ENCODE measurements around the gene MLYCD.

The MLYCD gene

GRCh38 chr16:83898463-83899271, at the start of gene MLYCD:
Gene MLYCD, plus strand, starts transcription at chr16:83899115. Its CDS starts 30 bp downstream, at chr16:83899145.
- DNase-seq = peak; percentile 41

GRCh38 chr16:83849421-83849820, 49.5 kb upstream of the MLYCD start:
- no peak for DNase-seq

GRCh38 chr16:83850947-83851346, 48.0 kb upstream of the MLYCD start:
- DNase-seq = no peak

- DNase-seq = no peak
Measured at GRCh38 chr16:83851473-83851872, 47.4 kb upstream of the MLYCD start.

- DNase-seq = no peak
Measured at GRCh38 chr16:83852774-83853173, 46.1 kb upstream of the MLYCD start.

GRCh38 chr16:83853834-83854233, 45.1 kb upstream of the MLYCD start:
- no peak for DNase-seq

GRCh38 chr16:83854420-83854819, 44.5 kb upstream of the MLYCD start:
- DNase-seq = no peak

- DNase-seq = no peak
Measured at GRCh38 chr16:83856792-83857191, 42.1 kb upstream of the MLYCD start.

GRCh38 chr16:83859265-83859664, 39.6 kb upstream of the MLYCD start:
- no peak for DNase-seq

- no peak for DNase-seq
Measured at GRCh38 chr16:83862661-83863060, 36.3 kb upstream of the MLYCD start.

GRCh38 chr16:83863682-83864081, 35.2 kb upstream of the MLYCD start:
- DNase-seq = no peak

GRCh38 chr16:83870830-83871229, 28.1 kb upstream of the MLYCD start:
- no peak for DNase-seq

- DNase-seq = no peak
Measured at GRCh38 chr16:83878838-83879237, 20.1 kb upstream of the MLYCD start.

GRCh38 chr16:83882163-83882885, 16.6 kb upstream of the MLYCD start:
- DNase-seq = no peak

- no peak for DNase-seq
Measured at GRCh38 chr16:83886199-83886971, 12.5 kb upstream of the MLYCD start.

GRCh38 chr16:83887080-83887479, 11.8 kb upstream of the MLYCD start:
- DNase-seq = no peak

- no peak for DNase-seq
Measured at GRCh38 chr16:83887564-83887963, 11.4 kb upstream of the MLYCD start.

GRCh38 chr16:83888672-83889044, 10.3 kb upstream of the MLYCD start:
- DNase-seq = no peak

- DNase-seq = no peak
Measured at GRCh38 chr16:83890359-83890758, 8.6 kb upstream of the MLYCD start.

- no peak for DNase-seq
Measured at GRCh38 chr16:83891742-83892141, 7.2 kb upstream of the MLYCD start.

GRCh38 chr16:83895243-83895642, 3.7 kb upstream of the MLYCD start:
- DNase-seq = no peak

- no peak for DNase-seq
Measured at GRCh38 chr16:83895942-83896341, 3.0 kb upstream of the MLYCD start.

GRCh38 chr16:83899272-83899897, 470 bp downstream of the MLYCD start:
- DNase-seq = peak; percentile 15
